IPS-15b (cell line): Measurements from ENCODE around the gene CMTR1.
"Not testable (repeated sequence)": the region's sequence is repeated elsewhere in the genome, so short reads cannot be mapped to it uniquely, and the experiment has no call there.

Experiments
- H3K27me3 ChIP-seq: one replicate; pipeline ENCODE4 v1.6.1; 2013; ENCODE audit warnings: low read length; ENCODE audit not compliant: control insufficient read depth, insufficient read depth
- H3K36me3 ChIP-seq: one replicate; pipeline ENCODE4 v1.6.1; 2013; ENCODE audit warnings: low read length; ENCODE audit not compliant: control insufficient read depth, insufficient read depth
- H3K4me1 ChIP-seq: one replicate; pipeline ENCODE4 v1.6.1; 2013; ENCODE audit warnings: mild to moderate bottlenecking, low read length; ENCODE audit not compliant: control insufficient read depth, insufficient read depth
- H3K4me3 ChIP-seq: one replicate; pipeline ENCODE4 v1.5.1; 2013; ENCODE audit warnings: low read depth, low read length
- H3K9ac ChIP-seq: one replicate; pipeline ENCODE4 v1.6.1; 2013; ENCODE audit warnings: low read depth, mild to moderate bottlenecking, low read length
- H3K9me3 ChIP-seq: one replicate; pipeline ENCODE4 v1.6.1; 2013; ENCODE audit warnings: mild to moderate bottlenecking, low read length; ENCODE audit not compliant: control insufficient read depth, insufficient read depth

The CMTR1 gene, protein sequence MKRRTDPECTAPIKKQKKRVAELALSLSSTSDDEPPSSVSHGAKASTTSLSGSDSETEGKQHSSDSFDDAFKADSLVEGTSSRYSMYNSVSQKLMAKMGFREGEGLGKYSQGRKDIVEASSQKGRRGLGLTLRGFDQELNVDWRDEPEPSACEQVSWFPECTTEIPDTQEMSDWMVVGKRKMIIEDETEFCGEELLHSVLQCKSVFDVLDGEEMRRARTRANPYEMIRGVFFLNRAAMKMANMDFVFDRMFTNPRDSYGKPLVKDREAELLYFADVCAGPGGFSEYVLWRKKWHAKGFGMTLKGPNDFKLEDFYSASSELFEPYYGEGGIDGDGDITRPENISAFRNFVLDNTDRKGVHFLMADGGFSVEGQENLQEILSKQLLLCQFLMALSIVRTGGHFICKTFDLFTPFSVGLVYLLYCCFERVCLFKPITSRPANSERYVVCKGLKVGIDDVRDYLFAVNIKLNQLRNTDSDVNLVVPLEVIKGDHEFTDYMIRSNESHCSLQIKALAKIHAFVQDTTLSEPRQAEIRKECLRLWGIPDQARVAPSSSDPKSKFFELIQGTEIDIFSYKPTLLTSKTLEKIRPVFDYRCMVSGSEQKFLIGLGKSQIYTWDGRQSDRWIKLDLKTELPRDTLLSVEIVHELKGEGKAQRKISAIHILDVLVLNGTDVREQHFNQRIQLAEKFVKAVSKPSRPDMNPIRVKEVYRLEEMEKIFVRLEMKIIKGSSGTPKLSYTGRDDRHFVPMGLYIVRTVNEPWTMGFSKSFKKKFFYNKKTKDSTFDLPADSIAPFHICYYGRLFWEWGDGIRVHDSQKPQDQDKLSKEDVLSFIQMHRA

DNA sequence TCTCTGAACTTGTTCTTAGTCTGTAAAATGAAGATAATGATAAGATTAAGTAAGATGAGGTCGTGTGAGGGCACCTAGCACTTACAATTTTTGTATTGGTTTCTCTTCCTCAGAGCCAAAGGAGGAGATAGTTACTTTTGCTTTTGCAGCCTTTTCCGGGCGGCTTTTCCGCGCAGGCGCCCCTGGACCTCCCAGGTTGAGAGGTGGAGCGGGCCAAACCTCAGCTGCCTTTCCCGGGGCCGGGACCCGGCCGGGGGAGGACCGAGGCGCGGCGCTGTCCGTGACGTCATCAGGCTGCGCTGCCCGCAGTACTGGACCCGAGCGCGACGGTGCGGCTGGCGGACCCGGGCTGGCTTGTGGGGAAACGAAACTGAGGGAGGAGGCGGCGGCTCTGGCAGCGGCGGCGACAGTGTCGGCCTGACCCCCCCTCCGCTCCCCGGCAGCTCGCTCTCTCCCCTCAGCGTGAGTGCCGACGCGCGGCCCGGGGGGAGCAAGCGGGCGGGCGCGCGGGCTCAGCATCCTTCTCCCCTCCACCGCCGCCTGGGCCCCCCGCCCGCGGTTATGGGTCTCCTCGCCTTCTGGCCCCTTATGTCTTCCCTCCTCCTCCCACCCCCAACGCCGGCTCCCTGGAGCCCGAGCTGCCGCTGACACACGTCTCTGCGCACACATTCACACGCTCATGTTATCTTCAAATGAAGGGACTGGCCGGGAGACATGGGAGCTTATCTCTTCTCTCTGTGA, at the start of gene CMTR1:
Gene CMTR1, plus strand, starts transcription at position 306 of the 741 bp plus-strand sequence. CDS start 2,409 bp downstream, outside the sequence.
- Histone ChIP-seq H3K27me3 (no peaks in the 10 kb centered on the region), H3K4me3 (peak within 1 kb of the TSS; percentile 57), H3K36me3 (peaks cover 4% of the 10 kb centered on the region), H3K9me3 (no peaks in the 10 kb centered on the region), H3K9ac (peak within 1 kb of the TSS; percentile 79), H3K4me1 (no peaks in the 10 kb centered on the region)

DNA sequence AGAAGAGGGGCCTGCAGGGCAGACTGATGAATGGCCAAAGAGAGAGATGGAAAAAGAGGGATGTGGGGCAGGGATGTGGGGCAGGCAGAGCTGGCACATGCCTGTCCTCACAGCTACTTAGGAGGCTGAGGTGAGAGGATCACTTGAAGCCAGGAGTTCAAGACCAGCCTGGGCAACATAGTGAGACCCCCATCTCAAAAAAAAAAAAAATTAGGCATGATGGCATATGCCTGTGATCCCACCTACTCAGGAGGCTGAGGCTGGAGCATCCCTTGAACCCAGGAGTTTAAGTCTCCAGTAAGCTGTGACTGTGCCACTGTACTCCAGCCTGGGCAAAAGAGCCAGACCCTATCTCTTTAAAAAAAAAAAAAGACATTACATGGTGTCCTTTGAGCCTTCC, 44.4 kb upstream of the CMTR1 start:
- Histone ChIP-seq H3K36me3 (peaks cover 18% of the 10 kb centered on the region), H3K9ac (no peak overlapping the region), H3K9me3 (no peaks in the 10 kb centered on the region), H3K4me3 (no peak overlapping the region), H3K27me3 (no peaks in the 10 kb centered on the region), H3K4me1 (no peaks in the 10 kb centered on the region)

DNA sequence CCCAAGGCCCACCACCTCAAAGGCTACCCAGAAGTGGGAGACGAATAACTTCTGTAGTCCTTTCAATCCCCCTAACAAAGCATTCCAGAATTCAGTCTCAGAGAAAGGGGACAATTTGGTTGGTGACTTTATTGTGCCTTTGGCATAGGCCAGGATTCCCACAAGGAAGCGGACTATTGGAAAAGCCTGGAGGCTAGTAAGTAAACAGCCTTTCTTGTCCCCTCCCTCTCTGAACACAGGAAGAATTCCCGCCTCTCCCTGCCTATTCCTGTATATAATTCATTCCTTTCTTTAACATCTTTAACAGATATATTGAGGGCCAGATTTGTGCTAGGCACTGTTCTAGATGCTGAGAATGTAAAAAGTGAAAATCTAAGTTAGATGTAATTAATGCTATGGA, 43.2 kb upstream of the CMTR1 start:
- Histone ChIP-seq H3K27me3 (no peaks in the 10 kb centered on the region), H3K9ac (no peak overlapping the region), H3K36me3 (peaks cover 15% of the 10 kb centered on the region), H3K4me3 (no peak overlapping the region), H3K9me3 (no peaks in the 10 kb centered on the region), H3K4me1 (no peaks in the 10 kb centered on the region)

DNA sequence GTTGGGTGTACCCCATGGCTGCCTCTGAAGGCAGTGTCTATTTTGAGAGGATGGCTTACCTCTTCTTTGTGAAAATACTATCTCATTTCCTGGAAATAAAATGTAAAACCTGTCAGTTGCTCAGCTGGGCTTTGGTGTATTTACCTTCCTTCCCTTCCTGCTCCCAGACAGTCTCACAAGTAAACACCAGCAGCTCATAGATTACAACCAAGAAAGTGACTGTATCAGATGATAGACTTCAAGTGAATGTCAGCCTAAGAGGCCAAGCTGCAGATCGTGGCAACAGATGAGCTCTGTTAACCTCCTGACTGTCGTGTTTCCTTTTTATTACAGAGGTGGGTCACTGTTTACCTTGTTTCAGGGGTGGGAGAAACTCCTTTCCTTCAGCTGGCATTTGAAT, 41.9 kb upstream of the CMTR1 start:
- Histone ChIP-seq H3K9ac (no peak overlapping the region), H3K27me3 (no peaks in the 10 kb centered on the region), H3K4me3 (no peak overlapping the region), H3K36me3 (peaks cover 15% of the 10 kb centered on the region), H3K9me3 (no peaks in the 10 kb centered on the region), H3K4me1 (no peaks in the 10 kb centered on the region)

- H3K27me3 ChIP-seq, result no peaks in the 10 kb centered on the region
- H3K9me3 ChIP-seq, result no peaks in the 10 kb centered on the region
- H3K4me1 ChIP-seq, result no peaks in the 10 kb centered on the region
- H3K9ac ChIP-seq, result no peak overlapping the region
- H3K36me3 ChIP-seq, result peaks cover 12% of the 10 kb centered on the region
- H3K4me3 ChIP-seq, result no peak overlapping the region
Observed at GRCh38 chr6:37392821-37393220, 40.2 kb upstream of the CMTR1 start.

GRCh38 chr6:37393381-37393929, 39.6 kb upstream of the CMTR1 start:
- Histone ChIP-seq H3K36me3 (peaks cover 7% of the 10 kb centered on the region), H3K4me1 (no peaks in the 10 kb centered on the region), H3K27me3 (no peaks in the 10 kb centered on the region), H3K9ac (no peak overlapping the region), H3K4me3 (no peak overlapping the region), H3K9me3 (no peaks in the 10 kb centered on the region)

GRCh38 chr6:37396571-37397180, 36.3 kb upstream of the CMTR1 start:
- H3K4me1 ChIP-seq, result no peaks in the 10 kb centered on the region
- no peaks in the 10 kb centered on the region for H3K27me3 ChIP-seq
- H3K9me3 ChIP-seq, result no peaks in the 10 kb centered on the region
- H3K4me3 ChIP-seq, result no peak overlapping the region
- no peak overlapping the region for H3K9ac ChIP-seq
- no peaks in the 10 kb centered on the region for H3K36me3 ChIP-seq

DNA sequence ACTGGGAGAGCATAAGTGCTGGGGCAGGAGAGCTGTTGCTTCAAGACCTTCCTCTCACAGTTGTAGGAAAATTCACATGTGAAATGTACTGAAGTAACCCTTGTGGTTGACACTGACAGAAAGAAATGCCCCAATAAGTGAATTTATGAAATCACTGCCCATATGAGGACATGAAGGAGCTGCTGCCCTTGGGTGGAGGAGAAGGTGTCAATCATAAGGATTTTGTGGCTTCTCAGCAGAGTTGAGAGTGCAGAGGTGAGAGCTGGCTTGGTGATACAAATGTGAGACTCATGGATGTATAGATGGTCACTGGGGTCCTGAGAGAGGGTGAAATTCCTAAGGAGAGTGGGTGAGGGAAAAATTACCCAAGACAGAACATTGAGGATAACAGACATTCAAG, 33.9 kb upstream of the CMTR1 start:
- Histone ChIP-seq H3K4me1 (no peaks in the 10 kb centered on the region), H3K4me3 (no peak overlapping the region), H3K36me3 (no peaks in the 10 kb centered on the region), H3K9ac (no peak overlapping the region), H3K9me3 (no peaks in the 10 kb centered on the region), H3K27me3 (no peaks in the 10 kb centered on the region)

- Histone ChIP-seq H3K27me3 (no peaks in the 10 kb centered on the region), H3K9ac (no peak overlapping the region), H3K4me3 (no peak overlapping the region), H3K36me3 (no peaks in the 10 kb centered on the region), H3K4me1 (no peaks in the 10 kb centered on the region), H3K9me3 (no peaks in the 10 kb centered on the region)
Observed at GRCh38 chr6:37399795-37400490, 33.1 kb upstream of the CMTR1 start.

GRCh38 chr6:37401658-37402057, 31.4 kb upstream of the CMTR1 start:
- H3K4me1 ChIP-seq, H3K9me3 ChIP-seq, H3K36me3 ChIP-seq, H3K4me3 ChIP-seq, H3K9ac ChIP-seq, H3K27me3 ChIP-seq: not testable (repeated sequence)
